NCI-H774 (cell line): Measurements from ENCODE around the gene PTPN9.
A peak's percentile ranks its signal among the peaks of the same experiment; 100 is the strongest.
"Not testable (repeated sequence)": the region's sequence is repeated elsewhere in the genome, so short reads cannot be mapped to it uniquely, and the experiment has no call there.

Experiments
- DNase-seq: peaks from one replicate; lab custom pipeline; 2025; lab: John Stamatoyannopoulos, UW

The PTPN9 gene

GRCh38 chr15:75453703-75454470, 125.2 kb downstream of the PTPN9 start:
- peak; percentile 99 for DNase-seq

DNA sequence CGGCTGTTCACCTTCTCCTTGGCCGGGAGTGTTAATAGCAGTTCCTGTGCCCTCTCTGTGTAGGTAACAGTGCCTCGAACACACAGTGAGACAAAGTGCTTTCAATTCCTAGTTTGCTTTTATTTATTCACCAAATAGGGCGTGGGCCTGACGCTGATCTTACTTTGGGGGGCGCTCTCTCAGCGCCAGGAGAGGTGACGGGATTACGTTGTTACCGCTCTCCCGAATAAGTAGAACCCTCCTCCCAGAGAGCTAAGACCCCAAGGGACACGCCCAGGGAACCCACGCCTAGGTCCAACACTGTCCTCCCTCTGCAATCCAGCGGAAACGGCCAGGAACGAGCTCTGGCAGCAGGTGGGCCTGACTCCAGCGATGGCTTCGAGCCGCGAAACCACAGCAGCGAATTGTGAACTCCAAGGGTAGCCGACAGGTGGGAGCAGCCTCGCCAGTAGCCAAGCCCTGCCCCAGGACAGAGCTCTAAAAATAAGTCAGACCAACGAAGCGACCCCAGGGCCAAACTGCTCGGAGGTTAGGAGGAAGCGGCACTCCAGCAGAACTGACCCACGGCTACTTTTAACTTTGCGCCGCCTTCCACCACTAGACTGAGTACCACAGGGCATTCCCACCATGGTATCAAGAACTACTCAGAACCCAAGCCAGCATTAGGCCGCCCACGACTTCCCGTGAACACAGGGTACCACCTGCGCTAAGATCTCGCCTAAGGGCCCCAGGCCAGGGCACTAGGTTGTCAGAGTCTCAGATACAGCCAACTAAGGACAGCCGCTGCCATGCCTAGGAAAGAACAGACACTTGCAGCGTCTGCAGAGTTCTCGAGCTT, 126.0 kb downstream of the PTPN9 start:
- DNase-seq = peak; percentile 45

DNA sequence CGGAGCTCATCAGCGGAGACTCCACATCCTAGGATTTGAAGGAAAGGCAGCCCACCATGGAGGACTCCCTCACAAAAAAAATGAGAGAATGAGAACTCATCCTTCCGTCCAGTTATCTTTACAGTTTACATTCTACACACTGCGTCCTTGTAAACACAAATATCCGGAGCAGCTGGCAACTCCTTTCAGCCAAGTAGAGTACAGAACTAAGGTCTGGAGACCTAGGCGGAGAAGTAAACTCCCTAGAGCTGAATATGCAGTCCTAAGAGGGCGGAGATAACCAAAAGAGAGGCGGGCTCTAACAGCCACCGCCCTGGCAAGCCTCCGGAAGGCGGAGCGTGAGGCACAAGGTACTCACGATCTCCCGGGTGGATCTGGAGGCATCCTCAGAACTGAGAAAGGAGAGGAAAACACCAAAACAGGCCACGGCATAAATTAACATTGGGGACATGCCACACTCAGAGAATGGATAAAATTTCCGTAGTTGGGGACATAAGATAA, 126.7 kb downstream of the PTPN9 start:
- DNase-seq = peak; percentile 49

DNA sequence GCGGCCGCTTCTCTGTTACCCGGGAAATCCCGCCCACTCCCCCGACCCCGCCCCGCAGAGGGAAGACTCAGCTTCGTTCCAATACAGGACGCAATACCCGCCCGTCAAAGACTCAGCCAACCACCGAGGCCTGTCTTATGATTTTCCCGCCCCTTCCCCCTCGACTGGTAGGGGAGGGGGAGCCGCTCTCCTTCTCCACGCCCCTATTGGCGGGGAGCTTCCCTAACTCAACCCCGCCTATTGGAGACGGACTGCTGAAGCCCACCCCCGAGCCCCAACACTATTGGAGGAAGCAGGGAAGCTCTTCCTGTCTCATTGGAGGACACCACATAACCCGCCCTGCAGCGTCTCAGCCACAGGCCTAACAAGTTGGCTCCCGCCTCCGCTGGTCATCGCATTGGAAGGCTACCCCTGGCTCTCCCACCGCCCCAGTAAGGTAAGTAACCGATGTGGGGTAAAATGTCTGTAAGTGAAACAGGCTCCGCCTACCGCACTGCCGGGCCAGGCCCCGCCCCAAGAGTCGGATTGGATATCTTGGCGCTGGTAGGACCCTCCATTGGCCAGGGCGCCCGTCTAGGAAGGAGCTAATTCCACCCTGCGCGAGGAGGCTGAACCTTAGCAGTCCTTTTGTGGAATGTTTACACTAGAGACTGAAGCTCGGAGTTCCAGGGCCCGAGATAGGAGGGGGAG, 127.3 kb downstream of the PTPN9 start, which contains the start of gene SIN3A:
Gene SIN3A, minus strand, starts transcription at position 17 of the 690 bp plus-strand sequence. CDS start 21,315 bp downstream, outside the sequence.
- DNase-seq = peak; percentile 99

DNA sequence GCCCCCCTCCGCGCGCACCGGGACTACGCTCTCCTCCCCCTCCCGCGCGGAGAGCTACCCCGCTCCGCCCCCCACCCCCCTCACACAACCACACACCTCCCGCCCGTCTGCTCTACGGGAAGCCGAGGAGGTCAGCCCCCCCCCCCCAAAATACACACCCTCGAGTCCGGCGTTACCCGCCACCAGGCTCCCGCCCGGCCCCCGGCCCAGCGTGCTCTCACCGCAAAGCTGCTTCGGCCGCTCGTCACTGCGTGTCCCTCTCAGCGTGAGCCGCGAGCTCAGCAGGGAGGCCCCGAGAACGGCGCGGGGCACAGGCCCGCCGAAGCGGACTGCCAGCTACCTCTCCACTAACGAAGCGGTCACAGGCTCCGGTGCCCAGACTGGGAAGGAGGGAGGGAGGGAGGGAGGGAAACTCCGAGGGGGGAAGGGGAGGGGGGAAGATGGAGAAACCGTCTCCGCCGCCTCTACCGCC, 127.9 kb downstream of the PTPN9 start:
- no peak for DNase-seq

- peak; percentile 94 for DNase-seq
Observed at GRCh38 chr15:75450307-75451201, 128.6 kb downstream of the PTPN9 start.

- DNase-seq = no peak
Observed at GRCh38 chr15:75449585-75450306, 129.4 kb downstream of the PTPN9 start.

DNA sequence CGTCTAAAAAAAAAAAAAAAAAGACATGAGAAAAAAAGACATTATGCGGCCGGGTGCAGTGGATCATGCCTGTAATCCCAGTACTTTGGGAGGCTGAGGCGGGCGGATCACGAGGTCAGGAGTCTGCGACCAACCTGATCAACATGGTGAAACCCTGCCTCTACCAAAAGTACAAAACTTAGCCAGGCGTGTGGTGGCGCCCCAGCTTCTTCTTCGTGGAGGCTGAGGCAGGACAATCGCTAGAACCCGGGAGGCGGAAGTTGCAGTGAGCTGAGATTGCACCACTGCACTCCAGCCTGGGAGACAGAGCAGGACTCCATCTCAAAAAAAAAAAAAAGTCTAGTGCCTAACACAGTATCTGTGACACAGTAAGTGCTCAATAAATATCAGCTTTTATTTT, 130.9 kb downstream of the PTPN9 start:
- DNase-seq = not testable (repeated sequence)

GRCh38 chr15:75446151-75446550, 133.0 kb downstream of the PTPN9 start:
- no peak for DNase-seq

DNA sequence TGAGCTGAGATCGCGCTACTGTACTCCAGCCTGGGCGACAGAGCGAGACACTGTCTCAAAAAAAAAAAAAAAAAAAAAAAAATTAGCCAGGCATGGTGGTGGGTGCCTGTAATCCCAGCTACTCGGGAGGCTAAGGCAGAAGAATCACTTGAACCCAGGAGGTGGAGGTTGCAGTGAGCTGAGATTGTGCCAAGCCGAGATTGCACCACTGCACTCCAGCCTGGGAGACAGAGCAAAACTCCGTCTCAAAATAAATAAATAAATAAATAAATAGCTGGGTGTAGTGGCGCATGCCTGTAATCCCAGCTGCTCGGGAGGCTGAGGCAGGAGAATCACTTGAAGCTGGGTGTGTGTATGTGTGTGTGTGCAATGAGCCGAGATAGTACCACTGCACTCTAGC, 133.8 kb downstream of the PTPN9 start:
- DNase-seq = not testable (repeated sequence)

DNA sequence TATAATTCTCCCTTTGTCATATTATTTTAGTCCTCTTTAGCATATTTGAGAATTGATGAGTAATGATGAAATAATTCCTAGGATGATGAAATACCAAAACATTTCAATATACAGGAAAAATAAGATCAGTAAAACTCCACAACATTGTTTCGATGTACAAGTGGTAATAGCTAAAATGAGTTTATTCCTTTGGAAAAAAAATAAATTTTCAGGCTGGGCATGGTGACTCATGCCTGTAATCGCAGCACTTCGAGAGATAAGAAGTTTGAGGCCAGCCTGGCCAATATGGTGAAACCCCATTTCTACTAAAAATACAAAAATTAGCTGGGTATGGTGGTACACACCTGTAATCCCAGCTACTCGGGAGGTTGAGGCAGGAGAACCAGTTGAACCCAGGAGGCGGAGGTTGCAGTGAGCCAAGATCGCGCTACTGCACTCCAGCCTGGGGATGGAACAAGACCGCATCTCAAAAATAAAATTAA, 135.1 kb downstream of the PTPN9 start:
- not testable (repeated sequence) for DNase-seq

DNA sequence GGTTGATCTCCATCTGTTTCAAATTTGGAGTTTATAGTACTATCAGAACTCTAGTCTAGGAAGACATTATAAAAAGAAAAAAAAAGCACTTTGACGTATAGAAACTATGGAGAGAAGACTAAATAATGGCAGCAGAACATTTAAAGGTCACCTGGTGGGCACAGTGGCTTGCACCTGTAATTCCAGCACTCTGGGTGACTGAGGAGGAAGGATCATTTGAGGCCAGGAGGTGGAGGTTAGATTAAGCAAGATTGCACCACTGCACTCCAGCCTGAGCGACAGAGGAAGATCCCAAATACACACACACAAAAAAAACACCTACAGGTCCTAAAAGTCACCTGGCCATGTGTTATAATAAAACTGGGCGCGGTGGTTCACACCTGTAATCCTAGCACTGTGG, 141.4 kb downstream of the PTPN9 start:
- DNase-seq = no peak

DNA sequence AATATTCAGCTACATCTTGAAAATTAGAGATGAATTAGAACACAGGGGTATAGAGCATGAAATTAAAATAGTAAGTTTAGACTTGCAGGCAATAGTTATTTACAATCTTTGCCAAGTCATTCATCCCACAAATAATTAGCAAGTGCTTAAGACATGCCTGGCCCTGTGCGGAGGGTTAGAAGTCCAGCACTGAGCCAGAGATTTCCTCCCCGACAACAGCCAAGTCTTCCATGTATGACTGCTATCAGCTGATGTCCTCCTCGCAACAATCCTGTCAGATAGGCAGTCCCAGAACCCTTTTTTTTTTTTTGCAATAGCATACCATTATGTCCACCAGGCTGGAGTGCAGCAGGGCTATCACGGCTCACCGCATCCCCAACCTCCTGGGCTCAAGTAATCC, 142.2 kb downstream of the PTPN9 start:
- no peak for DNase-seq

- DNase-seq = no peak
Observed at GRCh38 chr15:75431682-75432081, 147.4 kb downstream of the PTPN9 start.

GRCh38 chr15:75431270-75431669, 147.8 kb downstream of the PTPN9 start:
- DNase-seq = no peak

DNA sequence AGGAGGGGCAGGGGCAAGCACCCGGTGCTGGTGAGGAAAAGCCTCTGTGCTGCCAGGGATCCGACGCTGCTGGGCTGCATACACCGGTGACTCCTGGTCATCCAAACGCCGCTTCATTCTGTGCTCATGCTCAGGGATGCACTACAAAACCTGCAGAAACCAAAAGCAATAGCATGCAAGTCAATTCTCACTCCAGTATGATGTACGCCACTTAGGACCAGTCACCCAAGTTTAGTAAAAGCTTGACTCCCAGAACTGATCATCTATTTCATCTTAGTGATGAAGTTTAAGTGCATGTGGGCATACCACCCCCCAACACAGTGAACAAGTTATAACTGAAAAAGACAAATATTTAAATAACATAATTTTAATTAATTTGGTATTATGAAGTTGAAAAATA, 148.9 kb downstream of the PTPN9 start:
- no peak for DNase-seq

GRCh38 chr15:75428152-75428551, 151.0 kb downstream of the PTPN9 start:
- no peak for DNase-seq

GRCh38 chr15:75425966-75426500, 153.1 kb downstream of the PTPN9 start:
- DNase-seq = no peak

DNA sequence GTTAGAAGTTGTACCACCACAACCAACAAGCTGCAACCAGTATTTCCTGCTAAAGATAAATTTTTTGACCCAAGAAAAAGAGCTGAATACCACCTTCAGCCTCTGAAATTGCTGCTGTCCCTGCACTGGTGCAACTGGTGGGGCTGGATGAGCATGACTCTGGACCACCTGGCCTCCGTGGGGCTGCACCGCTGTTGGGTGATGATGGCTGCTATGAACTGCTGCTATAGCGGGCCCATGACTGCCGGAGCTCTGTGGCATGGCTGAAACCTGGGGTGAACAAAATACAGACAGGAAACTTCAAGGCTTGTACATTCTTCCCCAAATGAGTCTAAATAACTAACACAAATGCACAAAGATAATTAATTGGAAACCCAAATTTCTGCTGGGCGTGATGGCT, 156.6 kb downstream of the PTPN9 start:
- no peak for DNase-seq

DNA sequence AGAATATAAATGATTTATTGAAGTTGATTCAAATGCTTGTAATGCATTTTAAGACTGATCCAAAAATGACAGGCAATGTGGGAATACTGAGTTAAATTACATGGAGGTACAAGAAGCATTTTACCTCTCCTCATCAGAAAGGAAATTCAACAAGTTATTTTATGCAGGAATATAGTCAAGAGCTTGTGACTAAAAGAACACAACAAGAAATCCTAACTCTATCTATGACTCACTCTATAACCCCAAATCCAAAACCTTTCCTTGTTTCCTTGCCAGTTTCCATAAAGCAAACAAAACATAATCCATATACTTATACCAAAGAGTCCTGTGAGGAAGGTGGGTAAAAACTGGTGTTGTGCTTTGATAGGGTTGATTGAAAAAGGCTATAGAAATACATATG, 158.4 kb downstream of the PTPN9 start:
- DNase-seq = no peak
